GM21825 (cell line): ENCODE measurements around the gene DPYD.

Source experiments
- ATAC-seq: cut with Tn5 transposase; IDR thresholded peaks from one replicate; pipeline ENCODE4 v1.9.1; 2021; ENCODE audit warnings: mild to moderate bottlenecking, moderate library complexity; ENCODE audit not compliant: unreplicated experiment

DPYD gene

DNA sequence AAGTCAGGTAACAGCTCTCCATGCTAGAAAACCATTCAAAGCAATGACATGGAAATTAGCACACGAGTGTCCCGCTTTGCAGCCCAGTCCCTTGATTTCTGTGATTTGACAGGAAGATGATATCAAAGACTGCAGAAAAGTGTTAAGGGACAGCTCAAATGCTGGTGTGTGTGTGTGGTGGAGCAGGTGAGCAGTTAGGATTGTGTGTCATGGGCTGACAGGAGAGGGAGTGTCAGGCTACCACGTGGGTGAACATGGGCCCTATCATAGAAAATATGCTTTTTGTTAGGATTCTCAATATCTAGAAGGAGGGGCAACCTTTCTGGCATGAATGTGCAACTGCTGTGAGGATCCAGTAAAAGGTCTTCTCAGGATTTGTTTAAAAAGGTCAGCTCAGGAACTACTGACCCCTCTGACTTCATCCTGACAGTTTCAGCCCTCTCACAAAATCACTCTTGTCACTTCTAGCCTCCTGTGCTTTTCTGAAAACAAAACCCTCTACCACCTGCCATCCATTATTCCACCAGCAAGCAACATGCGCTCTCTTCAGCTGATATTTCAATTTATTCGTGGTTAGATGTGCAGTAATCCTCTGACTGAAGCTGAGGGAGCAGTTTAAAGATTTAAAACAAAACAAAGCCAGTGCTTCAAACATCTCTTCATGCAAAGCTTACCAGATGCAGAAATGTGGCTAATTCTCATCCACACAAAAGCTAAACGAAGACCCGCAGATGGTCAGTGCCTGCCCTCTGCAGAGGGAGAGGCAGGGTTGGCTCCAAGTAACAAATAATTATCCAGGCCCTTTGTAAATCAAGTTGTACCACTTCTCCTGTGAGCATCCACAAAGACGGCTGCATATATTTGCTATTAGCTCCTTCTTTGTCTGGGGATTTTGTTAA is 801.3 kb downstream of the DPYD start:
- ATAC-seq = no peak

DNA sequence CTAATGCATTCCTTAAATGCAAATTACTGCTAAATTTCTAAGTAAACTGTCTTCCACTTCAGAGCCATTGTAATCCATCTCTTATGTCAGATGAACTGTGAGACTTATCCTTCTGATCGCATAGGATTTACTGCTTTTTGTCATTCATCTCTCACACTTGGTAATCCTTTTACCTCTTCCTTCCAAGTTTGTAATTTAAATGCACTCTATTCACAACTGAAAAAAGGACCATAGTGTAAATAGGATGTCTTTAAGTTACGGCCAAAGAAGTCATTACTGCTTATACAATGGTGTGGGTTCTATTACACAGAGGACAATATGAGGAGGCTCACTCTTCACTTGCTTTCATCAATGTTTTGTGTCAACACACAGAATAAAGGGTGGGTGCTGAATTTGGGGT is 806.0 kb downstream of the DPYD start:
- no peak for ATAC-seq

DNA sequence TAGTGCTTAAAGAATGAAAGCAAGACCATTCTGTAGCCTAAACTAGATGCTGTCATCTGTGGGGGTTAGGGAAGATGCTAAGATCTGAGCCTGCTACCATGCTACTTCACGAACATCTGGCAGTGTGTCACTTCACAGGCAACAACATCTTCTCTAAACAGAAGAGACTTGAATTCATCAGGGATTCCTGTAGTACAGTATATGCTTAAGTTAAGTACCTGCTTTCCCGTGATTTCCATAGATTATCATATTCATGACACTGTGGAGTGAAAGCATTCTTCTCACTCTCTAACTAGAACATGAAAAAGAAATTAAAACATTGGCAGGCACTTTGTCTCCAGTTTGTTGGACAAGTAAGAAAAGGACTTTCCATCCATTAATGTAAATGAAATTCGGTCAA is 808.4 kb downstream of the DPYD start:
- no peak for ATAC-seq

DNA sequence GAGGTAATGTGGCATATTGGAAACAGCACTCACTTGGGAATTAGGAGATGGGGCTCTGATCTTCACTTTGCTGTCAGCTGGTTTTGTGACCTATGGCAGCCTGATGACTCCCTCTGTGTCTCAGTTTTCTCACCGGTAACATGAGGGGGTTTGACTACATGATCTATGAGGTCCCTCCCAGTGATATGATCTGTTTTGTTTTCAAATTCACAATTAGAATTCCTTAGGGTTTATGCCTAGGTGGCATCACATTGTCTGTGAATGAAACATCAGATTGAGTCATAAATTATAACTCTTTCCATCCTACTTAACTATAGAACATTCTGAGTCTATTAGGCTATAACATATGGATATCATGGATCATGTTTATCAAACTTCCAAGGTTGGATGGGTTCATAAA is 812.7 kb downstream of the DPYD start:
- no peak for ATAC-seq

DNA sequence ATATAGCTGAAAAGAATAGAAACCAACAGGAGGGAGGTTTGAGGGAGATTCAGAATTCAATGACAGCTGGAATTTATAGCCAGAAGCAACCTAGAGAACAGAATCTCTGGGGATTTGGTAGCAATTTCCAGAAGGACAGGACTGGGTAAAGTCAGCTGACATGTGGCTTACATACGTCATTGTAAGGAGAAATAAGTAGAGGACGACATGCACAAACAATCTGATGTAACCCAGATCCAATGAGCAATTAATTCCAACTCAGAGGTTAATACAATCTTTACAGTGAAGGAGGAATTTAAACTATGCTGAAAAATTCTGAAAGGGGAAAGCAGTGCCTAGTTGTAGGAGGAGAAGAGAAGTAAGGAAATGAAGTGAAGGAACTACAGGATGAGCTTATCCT is 815.3 kb downstream of the DPYD start:
- ATAC-seq = no peak

DNA sequence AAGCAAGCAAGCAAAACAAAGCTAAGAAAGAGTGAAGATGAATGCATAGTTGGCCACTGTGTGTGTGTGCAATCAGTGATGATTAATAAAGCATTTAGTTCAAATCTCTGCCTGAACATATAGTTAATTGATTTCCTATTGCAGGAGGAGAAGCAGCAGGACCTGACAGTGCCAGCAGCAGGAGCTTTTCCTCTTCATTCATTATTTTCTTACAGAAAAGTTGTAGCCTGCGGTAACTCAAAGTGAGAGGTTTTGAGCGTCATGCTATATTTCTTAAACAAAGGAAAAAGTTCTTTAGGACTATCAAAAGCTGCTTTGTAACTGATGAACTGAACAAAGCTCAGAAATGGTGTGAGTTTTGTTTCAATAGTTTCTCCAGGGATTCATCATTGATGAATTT is 819.3 kb downstream of the DPYD start:
- no peak for ATAC-seq

DNA sequence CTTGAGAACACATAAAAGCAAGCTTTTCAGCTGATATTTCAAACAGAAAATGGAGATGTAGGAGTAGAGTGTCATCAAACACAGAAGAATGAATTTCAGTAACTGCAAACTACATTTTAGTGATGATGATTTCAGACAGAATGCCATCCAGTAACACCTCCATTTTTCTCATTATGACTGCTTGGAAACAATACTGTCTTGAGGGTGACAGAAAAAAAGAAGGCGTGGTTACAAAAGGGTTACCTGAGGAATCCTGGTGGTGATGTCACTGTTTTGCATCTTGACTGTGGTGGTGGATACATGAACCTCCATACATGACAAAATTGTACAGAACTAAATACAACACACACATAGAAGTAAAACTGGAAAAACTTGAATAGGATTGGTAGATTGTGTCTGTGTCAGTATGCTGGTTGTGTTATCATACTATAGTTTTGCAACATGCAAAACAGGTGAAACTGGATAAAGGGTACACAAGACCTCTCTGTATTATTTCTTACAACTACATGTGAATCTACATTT is 823.4 kb downstream of the DPYD start:
- no peak for ATAC-seq

DNA sequence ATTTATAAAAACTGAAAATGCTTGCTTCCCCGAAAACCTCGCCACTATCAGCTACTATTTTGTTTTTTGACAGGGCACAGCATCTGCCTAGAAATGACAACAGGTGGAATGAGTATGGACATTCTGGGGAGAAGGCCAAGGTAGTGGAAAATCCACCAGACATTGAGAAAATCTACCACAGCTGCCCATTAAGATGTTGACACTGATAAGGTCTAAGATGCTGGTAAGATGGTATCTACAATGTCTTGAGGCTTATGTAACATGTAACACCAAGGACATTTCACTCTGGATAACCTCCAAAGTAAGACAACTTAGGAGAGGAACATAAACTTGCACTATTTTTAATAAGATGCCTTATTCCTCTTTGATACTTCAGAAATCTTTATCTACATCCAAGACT is 825.1 kb downstream of the DPYD start:
- ATAC-seq = no peak

DNA sequence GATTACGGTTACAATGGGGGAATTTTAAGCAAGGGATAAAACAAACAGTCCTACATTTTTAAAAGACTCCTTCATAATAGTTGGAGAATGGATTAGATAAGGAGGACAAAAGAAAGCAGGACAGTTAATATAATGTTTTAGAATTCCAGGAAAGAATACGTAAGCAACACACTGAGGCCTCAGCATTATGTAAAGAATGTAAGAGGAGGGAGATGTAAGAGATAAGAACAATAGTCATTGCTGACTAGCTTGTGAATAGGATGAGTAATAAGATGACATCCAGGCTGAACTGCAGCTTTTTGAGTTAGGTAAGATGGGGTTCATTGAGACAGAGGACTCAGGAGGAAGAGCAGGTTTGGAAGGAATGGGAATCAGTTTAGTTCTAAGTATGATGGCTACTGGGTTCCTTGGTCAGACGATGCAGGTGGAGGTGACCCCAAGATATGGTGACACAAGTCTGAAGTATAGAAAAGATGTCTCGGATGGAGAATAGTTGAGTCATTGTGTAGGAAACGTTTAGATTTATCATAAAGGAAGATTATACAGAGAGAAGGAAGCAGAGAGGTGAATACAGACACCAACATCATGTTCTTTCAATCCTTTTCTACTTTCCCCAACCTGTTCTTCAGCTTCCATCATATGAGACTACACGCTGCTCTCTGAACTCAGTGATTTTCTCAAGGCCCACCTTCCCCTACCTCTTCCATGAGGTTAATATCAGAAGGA is 826.4 kb downstream of the DPYD start:
- no peak for ATAC-seq

DNA sequence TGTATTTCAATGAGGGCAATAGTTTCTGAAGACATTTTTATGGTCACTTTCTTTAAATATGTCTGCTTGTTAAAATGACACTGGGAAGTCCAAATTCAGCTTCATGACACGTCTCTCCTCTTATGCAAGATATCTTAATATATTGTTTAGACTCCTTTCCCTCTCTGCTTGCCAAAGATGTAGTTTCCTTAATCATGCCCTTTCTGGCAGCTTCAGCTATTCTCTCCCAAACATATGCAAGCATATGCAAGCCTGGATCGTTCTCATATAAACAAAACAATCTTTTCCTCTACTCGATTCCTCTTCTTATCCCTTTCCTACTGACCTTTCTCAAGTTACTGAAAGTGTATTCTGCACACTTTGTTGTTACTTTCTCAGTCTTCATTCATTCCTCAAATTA is 827.1 kb downstream of the DPYD start:
- no peak for ATAC-seq

DNA sequence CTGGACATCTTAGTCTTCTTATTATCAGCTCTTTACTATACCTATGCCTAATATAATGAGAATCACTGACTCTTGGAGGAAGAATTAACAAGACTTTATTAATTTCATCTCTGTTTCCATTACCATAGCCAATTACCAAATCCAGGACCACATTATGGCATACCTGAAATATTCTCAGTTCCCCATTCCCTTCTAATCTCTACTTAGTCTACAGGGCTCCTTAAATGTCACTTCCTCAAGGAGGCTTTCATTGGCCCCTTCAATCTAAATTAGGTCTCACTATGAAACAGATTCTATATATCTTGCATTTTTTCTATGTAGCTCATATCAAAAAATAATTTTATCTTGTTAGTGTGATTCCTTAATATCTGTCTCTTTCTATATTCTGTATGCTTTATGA is 828.0 kb downstream of the DPYD start:
- no peak for ATAC-seq

DNA sequence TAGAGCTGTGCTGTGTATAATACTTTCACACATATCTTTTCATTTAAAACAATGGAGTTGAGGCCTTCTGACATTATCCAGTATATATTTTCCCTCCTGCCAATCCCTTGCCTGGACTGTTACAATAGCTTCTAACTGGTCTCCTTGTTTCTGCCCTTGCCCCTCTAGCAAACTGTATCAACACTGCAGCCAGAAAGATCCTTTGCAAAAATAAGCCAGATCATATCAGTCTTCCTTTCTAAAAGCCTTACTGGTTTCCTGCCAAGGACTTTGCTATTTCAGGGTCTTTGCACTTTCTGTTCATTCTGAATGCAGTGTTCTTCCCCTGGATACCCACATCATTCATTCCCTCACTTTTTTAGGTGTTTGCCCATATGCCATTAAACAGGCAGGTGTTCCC is 829.2 kb downstream of the DPYD start:
- no peak for ATAC-seq

DNA sequence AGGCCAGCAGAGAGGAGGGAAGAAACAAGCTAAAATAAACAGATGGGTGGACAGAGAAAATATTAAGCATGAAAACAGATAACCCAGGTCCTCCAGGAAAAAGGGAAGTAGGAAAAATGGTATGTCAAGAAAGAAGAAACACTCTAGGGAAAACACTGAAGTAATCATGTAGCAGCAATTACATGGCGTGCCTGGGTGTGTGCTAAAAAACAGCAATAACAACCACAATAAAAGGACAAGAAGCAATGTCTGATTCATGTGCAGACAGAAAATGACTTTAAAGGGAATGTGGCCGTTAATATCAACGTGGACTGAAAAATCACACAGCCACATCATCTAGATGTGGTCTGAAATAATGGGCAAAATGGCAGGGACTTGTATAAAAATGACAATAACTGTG is 829.6 kb downstream of the DPYD start:
- ATAC-seq = no peak

DNA sequence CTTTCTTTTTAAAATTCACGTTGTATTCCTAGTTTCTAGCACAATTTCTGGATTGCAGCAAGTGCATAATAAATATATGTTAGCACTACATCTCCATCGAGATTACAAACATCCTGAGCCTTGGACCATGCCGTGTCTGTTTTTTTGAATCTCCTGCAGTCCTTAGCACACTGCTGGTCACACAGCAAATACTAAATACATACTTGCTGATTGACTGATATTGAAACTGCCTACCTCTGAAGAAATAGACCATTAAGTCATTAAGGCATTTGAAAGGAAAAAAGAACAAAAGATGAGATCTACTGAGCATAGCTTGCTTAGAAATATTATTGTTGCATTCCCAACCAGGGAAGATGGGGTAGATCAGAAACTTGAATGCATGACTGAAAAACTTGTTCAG is 830.1 kb downstream of the DPYD start:
- no peak for ATAC-seq

DNA sequence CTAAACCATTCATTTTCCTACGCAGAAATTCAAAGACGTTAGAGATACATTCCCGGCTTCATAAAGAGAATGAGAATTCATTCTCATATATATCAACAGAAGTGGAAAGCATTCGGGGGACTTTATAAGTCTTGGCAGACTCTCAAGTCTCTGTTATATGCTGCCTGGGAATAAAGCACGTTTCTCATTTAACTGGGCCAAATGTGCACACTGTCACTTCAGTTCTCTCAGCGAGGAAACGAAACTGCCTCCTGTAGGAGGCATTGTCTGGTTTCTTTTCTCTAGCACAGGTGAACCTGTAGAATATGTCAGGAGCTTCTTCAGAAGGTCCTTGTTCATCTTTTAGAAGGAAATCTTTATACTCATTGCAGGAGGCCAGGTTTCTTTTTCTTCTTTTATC is 831.7 kb downstream of the DPYD start:
- no peak for ATAC-seq

DNA sequence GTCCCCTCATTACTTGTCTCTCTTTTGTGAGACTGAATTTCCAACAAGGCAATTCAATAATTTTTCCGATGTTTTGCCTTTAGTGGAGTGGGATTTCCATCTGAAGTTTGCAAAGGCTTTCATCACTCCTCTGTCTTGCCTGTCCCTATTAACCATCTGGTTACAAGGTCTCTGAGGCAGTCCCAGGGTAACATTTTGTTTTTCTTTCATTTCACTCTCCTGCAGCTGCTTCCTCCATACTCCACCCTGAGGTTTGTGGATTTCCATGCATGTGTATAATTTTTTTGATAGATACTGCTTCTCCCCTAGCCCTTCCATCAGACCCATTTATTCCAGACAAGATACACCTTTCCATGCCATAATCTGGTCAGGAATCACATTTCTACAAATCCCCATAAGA is 832.4 kb downstream of the DPYD start:
- ATAC-seq = no peak

DNA sequence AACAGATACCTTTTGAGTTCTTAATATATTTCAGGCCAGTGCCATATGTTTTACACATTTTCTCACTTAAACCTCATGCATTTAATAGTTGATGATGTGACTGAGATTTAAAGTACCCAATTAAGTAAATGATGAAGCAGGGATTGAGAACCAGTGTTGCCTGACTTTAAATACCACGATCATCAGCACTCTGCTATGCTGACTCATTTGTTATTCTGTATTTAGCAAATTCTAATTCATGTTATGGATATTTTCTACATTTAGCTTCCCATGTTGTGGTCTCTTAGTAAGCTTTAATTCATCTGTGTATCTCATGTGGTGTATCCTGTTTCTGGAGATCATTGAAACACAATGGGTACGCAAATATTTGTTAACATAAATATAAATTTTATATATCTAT is 836.3 kb downstream of the DPYD start:
- no peak for ATAC-seq

DNA sequence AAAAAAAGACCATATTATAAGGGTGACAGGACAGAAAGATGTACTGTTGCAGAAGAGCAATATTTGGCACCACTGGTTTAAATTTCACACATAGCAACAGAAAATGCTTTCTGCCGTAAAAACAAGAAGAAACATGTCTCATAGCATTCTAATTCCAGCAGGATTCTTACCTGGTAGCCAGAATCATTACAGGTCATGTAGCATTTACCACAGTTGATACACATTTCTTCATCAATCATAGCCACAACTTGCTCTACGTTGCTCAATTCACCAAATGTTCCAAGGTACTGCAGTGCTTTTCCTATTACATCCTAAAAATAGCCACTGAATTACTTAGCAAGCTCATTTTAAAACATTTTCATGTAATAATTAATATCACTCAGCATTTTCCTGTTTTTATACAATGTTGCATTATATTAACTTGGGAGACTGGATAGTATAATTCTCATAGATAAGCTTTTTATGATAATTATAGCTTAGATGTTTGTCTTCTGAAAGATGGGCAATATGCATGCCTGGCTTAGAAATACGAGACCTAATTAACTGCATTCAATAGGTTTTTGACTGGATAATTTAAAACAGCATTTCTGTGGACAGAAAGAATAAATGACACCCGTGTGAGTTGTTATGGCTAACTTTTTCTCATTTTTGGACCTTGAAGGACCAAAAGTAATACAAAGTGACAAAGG is 838.5 kb downstream of the DPYD start:
- ATAC-seq = no peak

DNA sequence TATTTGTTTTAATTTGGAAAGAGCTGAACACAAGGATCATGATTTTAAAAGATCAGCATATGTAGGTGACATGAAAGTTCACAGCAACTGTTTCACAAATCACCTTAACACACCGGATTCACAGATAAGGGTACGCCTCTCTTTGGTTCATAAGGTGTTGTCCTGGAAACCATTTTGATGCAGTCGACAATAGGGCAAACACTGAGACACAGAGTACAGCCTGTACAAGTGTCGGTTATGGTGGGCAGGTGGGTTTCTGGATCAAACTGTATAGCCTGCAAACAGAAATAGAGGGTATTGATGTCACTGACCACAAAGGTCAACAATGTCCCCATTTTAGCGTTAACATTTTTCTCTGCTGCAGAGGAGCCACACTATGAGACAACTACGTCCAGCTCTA is 842.0 kb downstream of the DPYD start:
- ATAC-seq = no peak

DNA sequence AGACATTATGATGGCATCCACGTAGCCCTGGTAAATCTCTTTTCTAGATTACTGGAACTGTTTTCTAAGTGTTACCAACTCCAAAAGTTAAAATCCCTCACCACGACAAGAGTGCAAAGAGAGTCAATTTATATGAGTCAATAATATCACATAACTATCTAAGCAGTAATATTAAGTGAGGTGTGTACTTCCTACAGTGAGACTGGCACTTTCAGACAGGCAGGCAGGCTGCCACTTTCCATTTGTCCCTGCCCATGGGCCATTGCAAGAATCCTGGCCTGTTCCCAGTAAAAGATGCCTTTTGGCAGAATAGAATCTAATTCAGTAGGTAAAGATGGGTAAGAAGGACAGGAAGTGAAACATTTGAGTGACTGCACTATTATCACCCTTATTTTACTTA is 843.6 kb downstream of the DPYD start:
- ATAC-seq = no peak

DNA sequence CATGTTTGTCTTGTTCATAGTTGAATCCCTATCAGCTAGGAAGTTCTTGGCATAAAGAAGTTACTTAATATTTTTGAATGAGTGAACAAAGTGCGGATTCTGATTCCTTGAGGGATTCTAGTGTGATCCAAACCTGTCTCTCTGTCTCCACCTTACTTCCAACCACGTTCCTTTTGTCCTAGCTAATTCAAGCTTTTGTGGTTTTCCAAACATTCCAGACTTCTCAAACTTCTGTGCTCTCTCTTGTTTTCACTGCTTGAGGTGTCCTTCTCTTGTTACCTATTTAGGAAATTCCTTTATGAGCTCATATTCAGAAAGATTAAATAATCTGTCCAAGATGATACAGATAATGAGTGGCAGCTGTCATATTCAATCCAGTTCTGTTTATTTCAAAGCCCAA is 846.1 kb downstream of the DPYD start:
- ATAC-seq = no peak

DNA sequence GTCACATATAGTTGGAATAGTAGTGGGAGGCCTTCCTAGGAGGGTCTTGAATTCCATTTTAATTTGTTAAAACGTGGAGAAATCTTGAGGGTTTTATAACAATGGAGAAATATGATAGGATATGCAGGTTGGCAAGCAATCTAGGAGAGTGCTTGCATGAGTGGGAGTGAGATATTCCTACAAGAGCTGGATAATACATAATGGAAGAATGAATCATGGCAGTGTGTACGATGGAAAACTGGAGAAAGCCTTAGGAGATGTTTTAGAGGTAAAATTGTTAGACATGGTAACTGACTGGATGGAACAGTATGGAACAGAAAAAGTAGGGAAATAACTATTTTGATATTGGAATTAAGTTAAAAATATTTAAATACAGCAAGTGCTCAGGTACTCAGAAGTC is 846.9 kb downstream of the DPYD start:
- ATAC-seq = no peak
